K562 (cell line): ENCODE results near the gene FGD1. TPM values are rescaled to one million over a fixed set of nuclear protein-coding genes. Genes with fewer than 3 reads are reported as not detected.

Source experiments
- C11orf30 ChIP-seq: fragments of 450-650 bp; IDR thresholded peaks from 2 replicates; pipeline ENCODE4 v1.6.1; 2016; ENCODE audit warnings: low read depth, mild to moderate bottlenecking
- GABPB1 ChIP-seq: sonication (generic); formaldehyde crosslinking; IDR thresholded peaks from 2 replicates; pipeline ENCODE4 v1.8.0; 2022; ENCODE audit warnings: mild to moderate bottlenecking, missing genetic modification reagents
- KDM5B ChIP-seq: fragments of 200-600 bp; sonication (generic); IDR thresholded peaks from 2 replicates; pipeline ENCODE4 v1.6.1; 2012; ENCODE audit warnings: low read depth, mild to moderate bottlenecking, moderate library complexity, low read length, control low read depth, inconsistent platforms; ENCODE audit not compliant: insufficient replicate concordance
- MEIS2 ChIP-seq: fragments of 450-650 bp; IDR thresholded peaks from 2 replicates; pipeline ENCODE4 v1.6.1; 2014; ENCODE audit warnings: mild to moderate bottlenecking; ENCODE audit not compliant: partially characterized antibody
- NRF1 ChIP-seq, 2 experiments: fragments of 450-650 bp; IDR thresholded peaks in 1 of 2; conservative IDR thresholded peaks in 1 of 2; 2 replicates each; pipeline ENCODE4 v1.6.1; 2014; ENCODE audit warnings: mild to moderate bottlenecking in 2 of 2
- RAD21 ChIP-seq, 2 experiments: fragments of 250-450 bp in 1 of 2; fragments of 450-650 bp in 1 of 2; sonication (Bioruptor Pico) in 1 of 2; formaldehyde crosslinking in 1 of 2; IDR thresholded peaks in 1 of 2; conservative IDR thresholded peaks in 1 of 2; 2 replicates each; pipeline versions ENCODE4 v1.4.0 to v1.8.0; 2020 to 2022; ENCODE audit warnings: mild to moderate bottlenecking in 2 of 2, moderate library complexity in 1 of 2
- RAD51 ChIP-seq: fragments of 450-650 bp; IDR thresholded peaks from 2 replicates; pipeline ENCODE4 v1.7.1; 2016; ENCODE audit warnings: low read depth, mild to moderate bottlenecking, borderline replicate concordance
- RCOR1 ChIP-seq, 2 experiments: IDR thresholded peaks; 2 replicates each; pipeline ENCODE4 v1.6.1; 2012; ENCODE audit warnings: low read depth in 2 of 2, low read length in 2 of 2, borderline replicate concordance in 1 of 2, improper control_type of control experiment in 1 of 2
- REST ChIP-seq, 2 experiments: fragments of 450-650 bp; formaldehyde crosslinking in 1 of 2; IDR thresholded peaks; 2 replicates each; pipeline versions ENCODE4 v1.4.0 to v1.6.1; 2014 to 2020; ENCODE audit warnings: mild to moderate bottlenecking in 2 of 2, borderline replicate concordance in 1 of 2, low read depth in 1 of 2
- RREB1 ChIP-seq: fragments of 250-450 bp; sonication (Bioruptor Pico); IDR thresholded peaks from 2 replicates; pipeline ENCODE4 v1.4.0; 2020
- ZEB2 ChIP-seq: fragments of 450-650 bp; IDR thresholded peaks from 2 replicates; pipeline ENCODE4 v1.6.1; 2016
- polyA plus RNA-seq, 8 experiments: library from polyadenylated mRNA; depleted of rRNA in 4 of 8; stranded (reverse) in 5 of 8; unstranded in 3 of 8; fragments of >200 nt; fragmentation: Nextera tagmentation in 2 of 8; fragmentation: Illumina TruSeq in 1 of 8; extraction: Ambion mirVana in 2 of 8; extraction: Trizol in 1 of 8; gene quantifications; 2 replicates each; pipeline versions ENCODE4 v1.2.1 to v1.2.3, GENCODE V29; 2011 to 2014; ENCODE audit warnings: inconsistent platforms in 1 of 8, missing spikeins in 1 of 8
- total RNA-seq, 7 experiments: library from RNA; depleted of rRNA in 6 of 7; stranded (reverse); fragments of >200 nt in 6 of 7; fragmentation: Illumina TruSeq in 2 of 7; extraction: Trizol in 2 of 7; gene quantifications; 2 replicates each; pipeline versions ENCODE4 v1.2.1 to v1.2.3, GENCODE V29; 2011 to 2021; ENCODE audit warnings: low replicate concordance in 1 of 7

The FGD1 gene
- total and polyA plus RNA-seq, 9 of the 15 experiments (the other 6 are each of a cell fraction or from before 2014, with no cell fraction given): 0.01 to 0.09 (median 0.04) TPM; not detected in 2

- peak; percentile 61 to 67 for TF ChIP-seq NRF1 (conservative IDR thresholded peaks at IDR 0.05 in 1 of 2, IDR thresholded peaks at IDR 0.05 in 1 of 2)
- peak; percentile 97 for TF ChIP-seq REST (IDR thresholded peaks at IDR 0.05; ENCODE audit: borderline replicate concordance)
- TF ChIP-seq REST (CRISPR knock-in tag; IDR thresholded peaks at IDR 0.05; ENCODE audit: low read depth): no peak
- TF ChIP-seq MEIS2: peak; percentile 68
- TF ChIP-seq RREB1 (CRISPR knock-in tag): no peak
- peak in 1 of 2 experiments; percentile 25; a peak in 1 of 4 replicates for TF ChIP-seq RAD21 (CRISPR knock-in tag; conservative IDR thresholded peaks at IDR 0.05 in 1 of 2, IDR thresholded peaks at IDR 0.05 in 1 of 2)
- TF ChIP-seq RCOR1 (IDR thresholded peaks at IDR 0.05; ENCODE audit: borderline replicate concordance in 1 of 2, low read depth in 2 of 2, low read length in 2 of 2): peak in 1 of 2 experiments; percentile 35; a peak in 1 of 4 replicates
- TF ChIP-seq KDM5B: peak; percentile 33
- no peak for TF ChIP-seq ZEB2
- peak; percentile 93 for TF ChIP-seq RAD51
- TF ChIP-seq C11orf30: peak; percentile 98
- TF ChIP-seq GABPB1: 0 out of 2 replicates have a peak, but pooled peaks have one; percentile 2
Observed at GRCh38 chrX:54439960-54440871, 55.8 kb downstream of the FGD1 start, which contains the start of gene TSR2 (continued).
